ENCODE measurements around the gene DHRSX.

Gene DHRSX

GRCh38 chrX:2523911-2524310, 23.1 kb upstream of the DHRSX start:
- TF ChIP-seq ZNF8 (CRISPR knock-in tag; IDR thresholded peaks at IDR 0.05) (no peak), TCF4 (CRISPR knock-in tag; IDR thresholded peaks at IDR 0.05; ENCODE audit: borderline replicate concordance) (no peak), CSRNP3 (CRISPR knock-in tag; IDR thresholded peaks at IDR 0.05) (no peak), RARB (CRISPR knock-in tag; IDR thresholded peaks at IDR 0.05) (no peak), ESRRG (CRISPR knock-in tag; IDR thresholded peaks at IDR 0.05) (no peak), GLIS3 (CRISPR knock-in tag; IDR thresholded peaks at IDR 0.05) (no peak), OSR1 (CRISPR knock-in tag; IDR thresholded peaks at IDR 0.05) (no peak), ZC3H10 (CRISPR knock-in tag; IDR thresholded peaks at IDR 0.05) (no peak), ZFP3 (CRISPR knock-in tag; IDR thresholded peaks at IDR 0.05) (no peak), ARNTL (CRISPR knock-in tag; IDR thresholded peaks at IDR 0.05; ENCODE audit: borderline replicate concordance, low read depth) (no peak), ZNF565 (CRISPR knock-in tag; conservative IDR thresholded peaks at IDR 0.05; ENCODE audit: low read depth) (no peak)
- ATAC-seq = no peak

GRCh38 chrX:2521927-2522386, 21.2 kb upstream of the DHRSX start:
- no peak for ATAC-seq
- no peak for TF ChIP-seq CREB5 (CRISPR knock-in tag; IDR thresholded peaks at IDR 0.05; ENCODE audit: low read depth)
- TF ChIP-seq ZFP30 (CRISPR knock-in tag; IDR thresholded peaks at IDR 0.05) = no peak
- TF ChIP-seq ZNF8 (CRISPR knock-in tag; IDR thresholded peaks at IDR 0.05) = no peak
- TF ChIP-seq GLIS3 (CRISPR knock-in tag; IDR thresholded peaks at IDR 0.05) = no peak

- no peak; the same call in 2 of the 3 replicates for ATAC-seq
- TF ChIP-seq RARB (CRISPR knock-in tag; IDR thresholded peaks at IDR 0.05) = no peak
- no peak for TF ChIP-seq ISL1 (CRISPR knock-in tag; IDR thresholded peaks at IDR 0.05)
- TF ChIP-seq TOX (CRISPR knock-in tag; IDR thresholded peaks at IDR 0.05; ENCODE audit: borderline replicate concordance) = no peak
- no peak for TF ChIP-seq PPARA (CRISPR knock-in tag; IDR thresholded peaks at IDR 0.05; ENCODE audit: borderline replicate concordance)
- no peak for TF ChIP-seq ZFP3 (CRISPR knock-in tag; IDR thresholded peaks at IDR 0.05)
- no peak for TF ChIP-seq ZNF565 (CRISPR knock-in tag; conservative IDR thresholded peaks at IDR 0.05; ENCODE audit: low read depth)
- TF ChIP-seq SNAI2 (CRISPR knock-in tag; IDR thresholded peaks at IDR 0.05) = no peak
- TF ChIP-seq TSHZ2 (CRISPR knock-in tag; IDR thresholded peaks at IDR 0.05) = no peak
- no peak for TF ChIP-seq ARNTL (CRISPR knock-in tag; IDR thresholded peaks at IDR 0.05; ENCODE audit: borderline replicate concordance, low read depth)
- no peak for TF ChIP-seq CSRNP3 (CRISPR knock-in tag; IDR thresholded peaks at IDR 0.05)
- no peak for TF ChIP-seq ESRRG (CRISPR knock-in tag; IDR thresholded peaks at IDR 0.05)
- no peak for TF ChIP-seq CSDC2 (CRISPR knock-in tag; IDR thresholded peaks at IDR 0.05)
- TF ChIP-seq BACH2 (CRISPR knock-in tag; IDR thresholded peaks at IDR 0.05; ENCODE audit: borderline replicate concordance) = no peak
- TF ChIP-seq ZC3H10 (CRISPR knock-in tag; IDR thresholded peaks at IDR 0.05) = no peak
- no peak for TF ChIP-seq CREB5 (CRISPR knock-in tag; IDR thresholded peaks at IDR 0.05; ENCODE audit: low read depth)
- TF ChIP-seq ZFP30 (CRISPR knock-in tag; IDR thresholded peaks at IDR 0.05) = no peak
Observed at GRCh38 chrX:2521092-2521926, 20.5 kb upstream of the DHRSX start.

All from SK-N-SH treated with all-trans-retinoic acid at 6 μM for 48 hours (cell line).